GM12878 (cell line): ENCODE results near the gene SPARC. TPM values are rescaled to one million over a fixed set of nuclear protein-coding genes. Genes with fewer than 3 reads are reported as not detected.

Experiments
- ATAC-seq: fragments of 200-7000 bp; cut with Tn5 transposase; 3 replicates; pipeline ENCODE4 v1.9.1; 2020; ENCODE audit warnings: mild to moderate bottlenecking, moderate library complexity
- BruUV-seq: library from RNA; stranded (reverse); fragments of 400-500 nt; replicated peaks from 2 replicates; lab custom pipeline; 2021; lab: Mats Ljungman, UMichigan
- CTCF ChIA-PET: fragments of 300-600 bp; sonication (Branson Sonifier 250); formaldehyde crosslinking; extraction: SDS; loops from one replicate; lab custom pipeline; 2021; ENCODE audit warnings: inconsistent platforms; lab: Yijun Ruan, JAX
- POLR2A ChIA-PET: fragments of 350-600 bp; formaldehyde crosslinking; extraction: SDS; loops from one replicate; lab custom pipeline; 2021; ENCODE audit warnings: inconsistent platforms; lab: Charles Lee
- RAD21 ChIA-PET: fragments of 300-600 bp; sonication (Branson Sonifier 250); formaldehyde crosslinking; loops from one replicate; lab custom pipeline; 2023; ENCODE audit warnings: antibody characterized with exemption; ENCODE audit not compliant: unreplicated experiment; lab: Charles Lee
- SMC1A ChIA-PET: fragments of 300-600 bp; sonication (Branson Sonifier 250); formaldehyde crosslinking; loops from one replicate; lab custom pipeline; 2023; ENCODE audit not compliant: unreplicated experiment, uncharacterized antibody; lab: Charles Lee
- DNase-seq: peaks from one replicate; pipeline ENCODE4 v3.0.0-alpha.2; 2011; ENCODE audit warnings: low read depth, low spot score
- FAIRE-seq: peaks from 3 replicates; lab custom pipeline; 2011; peaks lifted over from hg19 to GRCh38; lab: Jason Lieb, UNC
- H2AFZ ChIP-seq: 2 replicates; pipeline ENCODE4 v1.6.0; 2011; ENCODE audit warnings: low read depth, low read length, control low read depth; ENCODE audit not compliant: control insufficient read depth
- H3K27ac ChIP-seq: 2 replicates; pipeline ENCODE4 v1.5.1; 2011; ENCODE audit warnings: control low read depth; ENCODE audit not compliant: control insufficient read depth, insufficient read depth
- H3K27me3 ChIP-seq, 2 experiments: replicated peaks in 1 of 2; 2 replicates each; pipeline versions ENCODE4 v1.6.0 to v1.6.1; 2011; ENCODE audit warnings: low read length in 1 of 2; ENCODE audit not compliant: control insufficient read depth in 2 of 2, insufficient read depth in 2 of 2
- H3K36me3 ChIP-seq, 2 experiments: 2 replicates each; pipeline ENCODE4 v1.5.1; 2011; ENCODE audit warnings: low read length in 1 of 2; ENCODE audit not compliant: control insufficient read depth in 2 of 2, insufficient read depth in 2 of 2
- H3K4me1 ChIP-seq: 2 replicates; pipeline ENCODE4 v1.6.1; 2011; ENCODE audit warnings: mild to moderate bottlenecking, low read length, moderate library complexity, mixed read lengths; ENCODE audit not compliant: control insufficient read depth, insufficient read depth
- H3K4me2 ChIP-seq: 2 replicates; pipeline ENCODE4 v1.6.0; 2011; ENCODE audit warnings: control low read depth; ENCODE audit not compliant: control insufficient read depth, insufficient read depth
- H3K4me3 ChIP-seq: fragments of 200-600 bp; sonication (generic); 2 replicates; pipeline ENCODE4 v1.5.1; 2016
- H3K79me2 ChIP-seq: 2 replicates; pipeline ENCODE4 v1.6.0; 2011; ENCODE audit warnings: low read length; ENCODE audit not compliant: control insufficient read depth, insufficient read depth
- H3K9ac ChIP-seq: 2 replicates; pipeline ENCODE4 v1.8.0; 2011; ENCODE audit warnings: low read length, control low read depth, mixed read lengths; ENCODE audit not compliant: control insufficient read depth, insufficient read depth
- H3K9me3 ChIP-seq: replicated peaks from 3 replicates; pipeline ENCODE4 v1.5.1; 2011; ENCODE audit warnings: mild to moderate bottlenecking, low read length; ENCODE audit not compliant: control insufficient read depth, insufficient read depth
- H4K20me1 ChIP-seq: 2 replicates; pipeline ENCODE4 v1.6.0; 2011; ENCODE audit not compliant: control insufficient read depth, insufficient read depth
- CTCF ChIP-seq, 3 experiments: IDR thresholded peaks in 2 of 3; conservative IDR thresholded peaks in 1 of 3; 2 replicates each; pipeline ENCODE4 v1.5.1; 2011; ENCODE audit warnings: low read depth in 3 of 3, low read length in 3 of 3, mild to moderate bottlenecking in 3 of 3, control low read depth in 2 of 3, moderate library complexity in 2 of 3, inconsistent platforms in 1 of 3, mixed read lengths in 1 of 3; ENCODE audit not compliant: control insufficient read depth in 2 of 3, insufficient read depth in 1 of 3; ENCODE audit errors: extremely low read depth in 1 of 3
- DPF2 ChIP-seq: fragments of 450-650 bp; IDR thresholded peaks from 2 replicates; pipeline ENCODE4 v1.6.1; 2017; ENCODE audit warnings: mild to moderate bottlenecking
- JUNB ChIP-seq: IDR thresholded peaks from 2 replicates; pipeline ENCODE4 v1.6.1; 2016; ENCODE audit warnings: antibody characterized with exemption, mild to moderate bottlenecking
- KAT2A ChIP-seq: conservative IDR thresholded peaks from 2 replicates; pipeline ENCODE4 v1.6.1; 2011; ENCODE audit warnings: low read depth, low read length; ENCODE audit not compliant: control insufficient read depth
- MYC ChIP-seq: IDR thresholded peaks from 2 replicates; pipeline ENCODE4 v1.6.1; 2011; ENCODE audit warnings: mild to moderate bottlenecking, low read length, moderate library complexity, inconsistent platforms; ENCODE audit not compliant: insufficient read depth, insufficient replicate concordance, insufficient read length, severe bottlenecking
- NKRF ChIP-seq: fragments of 450-650 bp; conservative IDR thresholded peaks from 2 replicates; pipeline ENCODE4 v1.6.1; 2017; ENCODE audit warnings: mild to moderate bottlenecking, moderate library complexity
- RCOR1 ChIP-seq: conservative IDR thresholded peaks from 2 replicates; pipeline ENCODE4 v1.6.1; 2012; ENCODE audit warnings: low read depth, low read length, improper control_type of control experiment
- SMC3 ChIP-seq: IDR thresholded peaks from 2 replicates; pipeline ENCODE4 v1.6.1; 2011; ENCODE audit warnings: low read length, improper control_type of control experiment, borderline replicate concordance
- SP1 ChIP-seq: IDR thresholded peaks from one replicate; pipeline ENCODE4 v1.6.1; 2011; ENCODE audit warnings: low read depth, low read length
- SREBF1 ChIP-seq: IDR thresholded peaks from 2 replicates; pipeline ENCODE4 v1.6.1; 2012; ENCODE audit warnings: mild to moderate bottlenecking, low read length
- TCF7 ChIP-seq: IDR thresholded peaks from 2 replicates; pipeline ENCODE4 v1.6.1; 2014; ENCODE audit warnings: antibody characterized with exemption, borderline replicate concordance
- USF1 ChIP-seq: IDR thresholded peaks from 2 replicates; pipeline ENCODE4 v1.6.1; 2011; ENCODE audit warnings: borderline replicate concordance, low read depth, mild to moderate bottlenecking, moderate library complexity, mixed read lengths, low read length; ENCODE audit not compliant: insufficient read depth; ENCODE audit errors: extremely low read length
- ZNF687 ChIP-seq: fragments of 450-650 bp; IDR thresholded peaks from 2 replicates; pipeline ENCODE4 v1.6.1; 2017; ENCODE audit warnings: mild to moderate bottlenecking, moderate library complexity
- WGBS: methylation state at CpG from one replicate; pipeline ENCODE4 v1.1.6; 2016; ENCODE audit warnings: low lambda C conversion rate; ENCODE audit not compliant: insufficient replicate concordance, insufficient coverage; ENCODE audit errors: missing lambda C conversion rate; 5-methylcytosine and 5-hydroxymethylcytosine counted together
- in situ Hi-C: fragments of 300-500 bp; cut with MboI; formaldehyde crosslinking; loops from 9 replicates; pipeline ENCODE4 v1.14.3; 2018; ENCODE audit warnings: mixed read lengths
- intact Hi-C: fragments of 100-400 bp; cut with micrococcal nuclease; formaldehyde crosslinking; loops from one replicate; pipeline ENCODE4 v1.14.2; 2022; ENCODE audit not compliant: unreplicated experiment
- polyA plus RNA-seq, 11 experiments: library from polyadenylated mRNA; depleted of rRNA in 4 of 11; unstranded in 6 of 11; stranded (reverse) in 5 of 11; fragments of >200 nt; fragmentation: Nextera tagmentation in 4 of 11; fragmentation: Illumina TruSeq in 1 of 11; extraction: Ambion mirVana in 4 of 11; extraction: Trizol in 1 of 11; gene quantifications; 1 replicate in 1 of 11; 2 replicates in 10 of 11; pipeline versions ENCODE4 v1.2.1 to v1.2.3, GENCODE V29; 2011 to 2016; ENCODE audit warnings: inconsistent platforms in 2 of 11, missing spikeins in 2 of 11, low read depth in 1 of 11
- total RNA-seq, 4 experiments: library from RNA; depleted of rRNA in 3 of 4; stranded (reverse); fragments of >200 nt in 3 of 4; fragmentation: Illumina TruSeq in 1 of 4; extraction: Trizol in 1 of 4; gene quantifications; 2 replicates each; pipeline versions ENCODE4 v1.2.1 to v1.2.3, GENCODE V29; 2013 to 2021

The SPARC gene
- total and polyA plus RNA-seq, 10 of the 15 experiments (the other 5 are each of a cell fraction or from before 2014, with no cell fraction given), result 29.6 to 154 (median 57.0) TPM

GRCh38 chr5:151719228-151720000 is 32.7 kb upstream of the SPARC start:
- 40% methylated on average over 6 of the region's 6 CpGs for WGBS
- ChIA-PET RAD21 (interaction anchor here (0.9 to 9.3 kb wide), 19 partner anchors 14 to 467 kb away, joined by 3 to 125 read pairs (median 8); partner anchors contain the start of genes G3BP1, GM2A and SLC36A1), SMC1A (interaction anchor here (0.8 to 10.5 kb wide), 18 partner anchors 11 to 68 kb away, joined by 3 to 256 read pairs (median 11); partner anchors contain the start of genes ATOX1 and G3BP1), CTCF (interaction anchor here (0.8 to 13.7 kb wide), 26 partner anchors 7 to 287 kb away, joined by 3 to 294 read pairs (median 7); partner anchors contain the start of gene G3BP1), POLR2A (interaction anchor here (0.6 to 5.8 kb wide), 10 partner anchors 10 to 58 kb away, joined by 3 to 37 read pairs (median 4); partner anchors contain the start of gene G3BP1)
- Histone ChIP-seq H3K9me3 (no peaks in the 10 kb centered on the region), H3K9ac (peak overlapping the region; percentile 62), H3K36me3 (no peaks in the 10 kb centered on the region), H3K27ac (peak overlapping the region; percentile 94), H2AFZ (no peak overlapping the region), H3K4me3 (no peak overlapping the region), H3K27me3 (no peaks in the 10 kb centered on the region), H3K4me1 (peaks cover 55% of the 10 kb centered on the region), H3K79me2 (no peaks in the 10 kb centered on the region), H4K20me1 (no peaks in the 10 kb centered on the region), H3K4me2 (peak overlapping the region; percentile 88)
- ATAC-seq (peak; percentile 45), FAIRE-seq (no peak), DNase-seq (no peak)
- intact Hi-C loops (no loop called here), in situ Hi-C loops (no loop called here)
- BruUV-seq, result no TSS peak
- TF ChIP-seq CTCF (IDR thresholded peaks at IDR 0.05 in 2 of 3, conservative IDR thresholded peaks at IDR 0.05 in 1 of 3; ENCODE audit: control insufficient read depth in 2 of 3, extremely low read depth in 1 of 3, insufficient read depth in 1 of 3, low read depth in 3 of 3, low read length in 3 of 3), result peak; percentile 28 to 58 (median 53); a peak in 5 of 6 replicates
- TF ChIP-seq SREBF1, result no peak
- no peak for TF ChIP-seq TCF7
- no peak for TF ChIP-seq NKRF
- TF ChIP-seq ZNF687, result 0 out of 2 replicates have a peak, but pooled peaks have one; percentile 15
- TF ChIP-seq SMC3, result peak; percentile 30; the same call in 1 of the 2 replicates
- TF ChIP-seq KAT2A, result no peak
- TF ChIP-seq JUNB, result no peak
- TF ChIP-seq RCOR1, result no peak
- TF ChIP-seq DPF2, result no peak
- TF ChIP-seq USF1, result no peak
- TF ChIP-seq MYC, result no peak
- no peak for TF ChIP-seq SP1
